ENCODE measurements around the gene GAA. TPM values are rescaled to one million over a fixed set of nuclear protein-coding genes. Genes with fewer than 3 reads are reported as not detected.
A peak's percentile ranks its signal among the peaks of the same experiment; 100 is the strongest.

GAA gene
- total RNA-seq, 1 experiment from 2014 or later = 30.3 TPM

- Histone ChIP-seq H3K4ac (ENCODE audit: low read depth, low read length) (no peak overlapping the region), H3K9me3 (ENCODE audit: control insufficient read depth, low read depth, low read length) (no peaks in the 10 kb centered on the region), H2BK5ac (ENCODE audit: insufficient read length, low read length) (no peak overlapping the region), H3K23ac (ENCODE audit: insufficient read length, low read depth, low read length) (no peak overlapping the region), H2BK20ac (ENCODE audit: low read depth, low read length, poor library complexity, severe bottlenecking) (no peak overlapping the region), H3T11ph (ENCODE audit: low read length) (no peak overlapping the region), H2BK120ac (ENCODE audit: low read depth, low read length, poor library complexity, severe bottlenecking) (no peak overlapping the region), H3K4me1 (ENCODE audit: insufficient read depth, low read length) (no peaks in the 10 kb centered on the region), H3K9ac (ENCODE audit: extremely low read depth, insufficient read length, low read length) (no peak overlapping the region), H4K8ac (replicated peaks; ENCODE audit: insufficient read length, low read depth, low read length) (no peak overlapping the region), H3K18ac (ENCODE audit: insufficient read length, low read depth, low read length) (no peak overlapping the region), H3K27ac (ENCODE audit: insufficient read length, low read depth, low read length) (no peak overlapping the region), H3K79me2 (ENCODE audit: insufficient read depth, low read length) (no peaks in the 10 kb centered on the region), H3K23me2 (ENCODE audit: insufficient read length, low read depth, low read length, poor library complexity, severe bottlenecking) (no peaks in the 10 kb centered on the region), H3K27me3 (ENCODE audit: insufficient read depth, low read length) (no peaks in the 10 kb centered on the region), H2AFZ (ENCODE audit: low read length) (no peak overlapping the region), H4K91ac (ENCODE audit: insufficient read length, low read depth, low read length) (no peak overlapping the region), H4K5ac (ENCODE audit: insufficient read length, low read depth, low read length) (no peak overlapping the region), H2BK12ac (ENCODE audit: insufficient read length, low read depth, low read length) (no peak overlapping the region), H3K79me1 (ENCODE audit: insufficient read depth, low read depth, low read length, poor library complexity, severe bottlenecking) (no peaks in the 10 kb centered on the region), H2AK5ac (ENCODE audit: insufficient read length, low read length) (no peak overlapping the region), H2BK15ac (ENCODE audit: low read depth, low read length) (no peak overlapping the region), H3K4me2 (ENCODE audit: insufficient read depth, insufficient read length, low read length) (no peak overlapping the region), H3K14ac (ENCODE audit: insufficient read depth, low read length) (no peak overlapping the region; the same call in 1 of the 2 replicates), H4K20me1 (ENCODE audit: control insufficient read depth, insufficient read depth, insufficient read length) (no peaks in the 10 kb centered on the region), H3K56ac (ENCODE audit: insufficient read length, low read depth, low read length) (no peak overlapping the region)
- no CpG with 5 or more reads among the region's 26 CpGs for WGBS (ENCODE audit: extremely low coverage, insufficient read length, low lambda C conversion rate)
- H3K27me3 Mint-ChIP-seq (ENCODE audit: low read depth) = no peaks in the 10 kb centered on the region; the same call in 1 of the 2 replicates
- H3K4me3 Mint-ChIP-seq = no peak overlapping the region
- H3K9me3 Mint-ChIP-seq = peaks cover 0 to 7% of the 10 kb centered on the region in 2 experiments; a peak in 1 of 5 replicates
- H3K27ac Mint-ChIP-seq = peak overlapping the region in 1 of 3 experiments; percentile 62; a peak in 3 of 7 replicates
- TF ChIP-seq CTCF (conservative IDR thresholded peaks at IDR 0.05) = peak; percentile 45
- DNase-seq = peak; percentile 55
- H3K36me3 Mint-ChIP-seq (ENCODE audit: insufficient read depth in 1 of 3, low read depth in 3 of 3) = peaks cover 2 to 32% (median 7%) of the 10 kb centered on the region in 3 experiments; a peak in 6 of 7 replicates
- peaks cover 15 to 21% of the 10 kb centered on the region in 2 experiments for H3K4me1 Mint-ChIP-seq
These were observed 10.5 kb downstream of the GAA start for GRCh38 chr17:80111702-80112470.

Data from H9 (cell line).